Measurements from ENCODE around the gene PDZD4.

Gene PDZD4

GRCh38 chrX:153786669-153787068 lies 43.7 kb downstream of the PDZD4 start:
- DNase-seq (ENCODE audit: low read depth): no peak

GRCh38 chrX:153784325-153784967 lies 45.9 kb downstream of the PDZD4 start:
- DNase-seq (ENCODE audit: low read depth): no peak

GRCh38 chrX:153783378-153784013 lies 46.8 kb downstream of the PDZD4 start:
- no peak for DNase-seq (ENCODE audit: low read depth)

- DNase-seq (ENCODE audit: low read depth): no peak
These were observed 47.5 kb downstream of the PDZD4 start for GRCh38 chrX:153782871-153783270.

- DNase-seq (ENCODE audit: low read depth): no peak
These were observed 48.0 kb downstream of the PDZD4 start for GRCh38 chrX:153782313-153782712.

GRCh38 chrX:153781428-153782047 lies 48.8 kb downstream of the PDZD4 start:
- no peak for DNase-seq (ENCODE audit: low read depth)

- DNase-seq (ENCODE audit: low read depth): no peak
These were observed 49.5 kb downstream of the PDZD4 start, which contains the start of gene SRPK3 for GRCh38 chrX:153780678-153781427. TSS of gene SRPK3 (plus strand) at chrX:153781041. CDS start at chrX:153781087, 46 bp downstream.

GRCh38 chrX:153779891-153780677 lies 50.3 kb downstream of the PDZD4 start:
- DNase-seq (ENCODE audit: low read depth): no peak

- DNase-seq (ENCODE audit: low read depth): no peak
These were observed 51.7 kb downstream of the PDZD4 start for GRCh38 chrX:153778684-153779101.

GRCh38 chrX:153778181-153778580 lies 52.2 kb downstream of the PDZD4 start:
- no peak for DNase-seq (ENCODE audit: low read depth)

GRCh38 chrX:153777261-153778090 lies 52.9 kb downstream of the PDZD4 start:
- no peak for DNase-seq (ENCODE audit: low read depth)

- no peak for DNase-seq (ENCODE audit: low read depth)
These were observed 53.7 kb downstream of the PDZD4 start for GRCh38 chrX:153776611-153777045.

GRCh38 chrX:153776120-153776599 lies 54.2 kb downstream of the PDZD4 start:
- DNase-seq (ENCODE audit: low read depth): no peak

GRCh38 chrX:153775293-153776119 lies 54.8 kb downstream of the PDZD4 start:
- no peak for DNase-seq (ENCODE audit: low read depth)

GRCh38 chrX:153774576-153775292 lies 55.6 kb downstream of the PDZD4 start:
- DNase-seq (ENCODE audit: low read depth): no peak

GRCh38 chrX:153773741-153774575 lies 56.4 kb downstream of the PDZD4 start:
- DNase-seq (ENCODE audit: low read depth): no peak

GRCh38 chrX:153773218-153773611 lies 57.1 kb downstream of the PDZD4 start:
- no peak for DNase-seq (ENCODE audit: low read depth)
